Measurements from ENCODE around the gene PCBP2. TPM values are rescaled to one million over a fixed set of nuclear protein-coding genes. Genes with fewer than 3 reads are reported as not detected.

PCBP2 gene
- total and polyA plus RNA-seq, 7 donors: 333 to 661 (median 403) TPM

DNA sequence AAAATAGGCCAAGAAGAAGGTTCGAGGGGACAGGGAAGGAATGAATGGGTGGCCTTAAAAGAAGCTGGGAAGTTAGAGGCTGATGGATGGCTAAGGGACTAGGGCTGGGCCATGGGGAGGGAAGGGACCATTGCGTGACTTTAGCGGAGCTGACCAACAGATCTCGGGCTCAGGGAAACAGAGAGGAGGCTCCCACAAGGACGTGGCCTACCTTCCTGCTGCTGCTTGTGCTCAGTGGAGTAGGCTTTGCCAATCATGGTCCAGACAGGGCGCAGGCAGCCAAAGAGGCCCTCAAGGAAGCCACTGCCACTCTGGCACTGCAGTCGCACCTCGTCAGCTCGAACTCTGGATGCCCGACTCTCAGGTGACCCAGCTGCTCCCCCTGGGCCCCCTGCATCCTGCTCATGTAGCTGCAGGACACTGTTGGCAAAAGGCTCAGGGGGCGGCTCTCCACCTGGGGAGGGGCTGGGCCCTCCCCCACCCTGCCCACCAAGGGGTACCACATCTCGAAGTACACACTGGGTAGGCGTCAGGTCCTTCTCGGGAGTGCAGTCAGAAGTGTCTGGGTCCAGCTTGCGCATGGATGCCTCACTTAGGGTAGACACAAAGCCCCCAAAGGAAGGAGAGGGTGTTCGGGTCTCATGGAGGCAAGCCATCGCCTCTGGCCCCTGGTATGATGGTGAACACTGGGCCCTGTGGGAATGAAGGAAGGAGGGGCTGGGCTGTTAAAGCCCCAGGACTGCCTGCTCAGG is 35.0 kb downstream of the PCBP2 start:
- 88 to 89% methylated on average over 17 of the region's 17 CpGs for WGBS, 2 donors
- intact Hi-C loops (cut with DNase I): no loop called here
- H3K27ac ChIP-seq: no peak overlapping the region
- no peak overlapping the region for H3K4me3 ChIP-seq
- no peaks in the 10 kb centered on the region for H3K9me3 ChIP-seq
- TF ChIP-seq CTCF (IDR thresholded peaks at IDR 0.05) (no peak), POLR2AphosphoS5 (IDR thresholded peaks at IDR 0.05) (peak in 3 of 4 donors; percentile 1 to 39 (median 33)), EP300 (IDR thresholded peaks at IDR 0.05) (no peak)
- H3K4me1 ChIP-seq: peaks cover 0 to 7% (median 2%) of the 10 kb centered on the region in 4 donors
- peaks cover 0 to 63% (median 27%) of the 10 kb centered on the region in 4 donors for H3K36me3 ChIP-seq
- H3K27me3 ChIP-seq: no peaks in the 10 kb centered on the region
- DNase-seq: peak; percentile 62

DNA sequence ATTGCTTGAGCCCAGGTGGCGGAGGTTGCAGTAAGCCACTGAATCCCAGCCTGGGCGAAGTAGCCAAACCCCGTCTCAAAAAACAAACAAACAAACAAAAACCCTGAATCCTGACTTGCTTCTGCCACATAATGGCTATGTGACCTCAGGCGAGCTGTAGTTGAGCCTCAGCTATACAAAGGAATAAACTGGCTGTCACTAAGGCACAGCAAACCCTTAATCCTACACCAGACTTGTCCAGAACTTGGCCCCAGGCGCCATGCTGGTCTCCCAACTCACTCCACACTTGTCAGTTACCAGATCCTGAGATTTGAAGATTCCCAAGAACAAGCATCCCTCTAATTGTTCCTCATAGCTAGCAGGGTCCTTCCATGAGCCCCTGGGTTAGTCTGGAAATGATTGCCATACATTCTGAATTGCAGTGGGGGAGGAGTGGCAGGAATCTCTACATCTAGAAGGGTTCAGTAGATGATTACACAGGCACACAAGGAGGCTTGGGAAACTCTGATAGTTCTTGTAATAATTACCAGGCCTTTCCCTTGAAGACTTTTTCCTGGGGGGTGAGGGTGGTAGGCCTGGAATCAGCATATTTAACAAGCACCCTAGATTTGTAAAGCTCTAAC is 37.5 kb downstream of the PCBP2 start:
- Histone ChIP-seq H3K27ac (no peak overlapping the region), H3K36me3 (peaks cover 0 to 38% (median 16%) of the 10 kb centered on the region in 4 donors), H3K4me3 (no peak overlapping the region), H3K4me1 (peaks cover 0 to 24% (median 21%) of the 10 kb centered on the region in 4 donors), H3K9me3 (no peaks in the 10 kb centered on the region), H3K27me3 (no peaks in the 10 kb centered on the region)
- 94 to 95% methylated on average over 5 of the region's 5 CpGs for WGBS, 2 donors
- TF ChIP-seq POLR2A (IDR thresholded peaks at IDR 0.05) (no peak), CTCF (IDR thresholded peaks at IDR 0.05) (no peak), POLR2AphosphoS5 (IDR thresholded peaks at IDR 0.05) (no peak), EP300 (IDR thresholded peaks at IDR 0.05) (no peak)
- DNase-seq: peak; percentile 40
- intact Hi-C loops (cut with DNase I): no loop called here

GRCh38 chr12:53492188-53492587 is 40.3 kb downstream of the PCBP2 start:
- peak overlapping the region; percentile 81 to 91 (median 84) for H3K27ac ChIP-seq
- peaks cover 0 to 28% (median 22%) of the 10 kb centered on the region in 4 donors for H3K4me1 ChIP-seq
- H3K9me3 ChIP-seq: no peaks in the 10 kb centered on the region
- peak overlapping the region; percentile 45 to 74 (median 64) for H3K4me3 ChIP-seq
- intact Hi-C loops (cut with DNase I): loop anchor here (5.0 kb wide), 1 partner anchor 40 kb away; the partner anchor contains the start of gene PCBP2
- no peaks in the 10 kb centered on the region for H3K27me3 ChIP-seq
- TF ChIP-seq POLR2AphosphoS5 (IDR thresholded peaks at IDR 0.05) (no peak), POLR2A (IDR thresholded peaks at IDR 0.05) (no peak), EP300 (IDR thresholded peaks at IDR 0.05) (no peak), CTCF (IDR thresholded peaks at IDR 0.05) (no peak)
- peaks cover 0 to 10% (median 0%) of the 10 kb centered on the region in 4 donors for H3K36me3 ChIP-seq
- 66 to 83% methylated on average over 20 of the region's 20 CpGs for WGBS, 2 donors
- peak; percentile 67 for DNase-seq

DNA sequence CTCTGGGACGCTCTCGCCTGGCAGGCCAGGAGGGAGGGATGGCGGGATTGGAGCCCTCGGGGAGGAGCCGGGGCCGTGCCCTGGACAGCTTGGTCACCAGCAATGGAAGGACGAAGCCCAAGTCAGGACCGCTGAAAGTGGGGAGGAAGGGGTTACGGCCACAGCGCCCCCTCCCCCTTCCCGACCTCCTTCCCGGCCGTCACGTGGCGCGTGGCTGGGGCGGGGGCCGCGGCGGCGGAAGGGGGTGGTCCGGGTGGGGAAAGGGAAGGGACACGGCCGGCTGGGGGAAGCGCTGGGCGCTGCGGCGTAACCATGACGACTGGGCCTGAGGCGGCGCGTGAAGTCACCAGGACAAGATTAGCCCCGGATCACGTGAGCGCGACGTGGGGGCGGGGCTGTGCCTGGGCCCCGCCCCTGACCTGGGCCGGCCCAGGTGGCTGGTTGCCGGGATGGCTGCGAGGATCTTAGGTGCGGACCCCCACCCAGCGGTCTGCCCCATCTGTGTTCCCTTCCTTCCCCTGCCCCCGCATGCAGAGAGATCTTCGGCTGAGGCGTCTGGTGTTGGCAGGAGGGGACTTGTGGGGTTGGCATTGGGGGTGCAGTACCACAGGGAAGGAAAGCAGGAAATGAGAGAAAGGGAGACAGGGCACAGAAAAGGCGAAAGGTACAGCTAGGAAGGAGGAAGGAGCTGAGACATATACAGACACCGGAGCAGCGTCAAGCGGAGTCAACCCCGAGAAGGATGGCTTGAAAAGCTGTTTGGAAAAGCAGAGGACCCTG is 41.1 kb downstream of the PCBP2 start:
- TF ChIP-seq POLR2A (IDR thresholded peaks at IDR 0.05): peak; percentile 43 to 70
- TF ChIP-seq CTCF (IDR thresholded peaks at IDR 0.05): no peak
- TF ChIP-seq POLR2AphosphoS5 (IDR thresholded peaks at IDR 0.05): peak in 3 of 4 donors; percentile 78 to 80 (median 78)
- TF ChIP-seq EP300 (IDR thresholded peaks at IDR 0.05): peak in 1 of 4 donors; percentile 34
- Histone ChIP-seq H3K27ac (peak overlapping the region; percentile 81 to 91 (median 84)), H3K4me3 (peak overlapping the region; percentile 45 to 74 (median 64)), H3K36me3 (peaks cover 0 to 2% (median 0%) of the 10 kb centered on the region in 4 donors), H3K9me3 (no peaks in the 10 kb centered on the region), H3K4me1 (peaks cover 0 to 28% (median 22%) of the 10 kb centered on the region in 4 donors), H3K27me3 (no peaks in the 10 kb centered on the region)
- WGBS, 2 donors: 1% methylated on average over 52 of the region's 52 CpGs
- peak; percentile 97 for DNase-seq
- intact Hi-C loops (cut with DNase I): loop anchor here (5.0 kb wide), 1 partner anchor 41 kb away; the partner anchor contains the start of gene PCBP2
